ENCODE measurements around the gene THBS1. TPM values are rescaled to one million over a fixed set of nuclear protein-coding genes. Genes with fewer than 3 reads are reported as not detected.

THBS1 gene
- total and polyA plus RNA-seq, 8 donors = 14.0 to 176 (median 56.4) TPM

DNA sequence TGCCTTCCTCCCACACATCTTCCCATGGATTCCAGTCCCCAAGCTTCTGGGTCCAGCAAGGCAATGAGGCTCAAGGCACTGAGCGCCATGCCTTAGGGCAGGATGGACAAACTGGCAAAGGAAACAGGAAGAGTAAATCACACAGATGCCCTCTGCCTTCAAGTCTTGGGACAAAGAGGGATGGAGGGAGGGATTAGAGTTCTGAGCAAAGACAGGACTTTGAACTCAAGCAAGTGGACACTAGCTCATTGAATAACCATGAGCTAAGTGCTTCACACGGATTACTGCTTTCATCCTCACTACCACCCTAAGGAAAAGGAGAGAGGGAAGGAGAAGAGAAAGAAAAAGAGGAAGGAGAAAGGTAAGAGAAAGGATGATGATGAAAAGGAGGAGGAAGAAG, 7.6 kb upstream of the THBS1 start:
- Histone ChIP-seq H3K27ac (no peak overlapping the region), H3K4me1 (no peaks in the 10 kb centered on the region), H3K9me3 (no peaks in the 10 kb centered on the region), H3K27me3 (no peaks in the 10 kb centered on the region), H3K4me3 (no peak overlapping the region), H3K36me3 (no peaks in the 10 kb centered on the region)
- no peak for FAIRE-seq
- TF ChIP-seq, protein P1, sequence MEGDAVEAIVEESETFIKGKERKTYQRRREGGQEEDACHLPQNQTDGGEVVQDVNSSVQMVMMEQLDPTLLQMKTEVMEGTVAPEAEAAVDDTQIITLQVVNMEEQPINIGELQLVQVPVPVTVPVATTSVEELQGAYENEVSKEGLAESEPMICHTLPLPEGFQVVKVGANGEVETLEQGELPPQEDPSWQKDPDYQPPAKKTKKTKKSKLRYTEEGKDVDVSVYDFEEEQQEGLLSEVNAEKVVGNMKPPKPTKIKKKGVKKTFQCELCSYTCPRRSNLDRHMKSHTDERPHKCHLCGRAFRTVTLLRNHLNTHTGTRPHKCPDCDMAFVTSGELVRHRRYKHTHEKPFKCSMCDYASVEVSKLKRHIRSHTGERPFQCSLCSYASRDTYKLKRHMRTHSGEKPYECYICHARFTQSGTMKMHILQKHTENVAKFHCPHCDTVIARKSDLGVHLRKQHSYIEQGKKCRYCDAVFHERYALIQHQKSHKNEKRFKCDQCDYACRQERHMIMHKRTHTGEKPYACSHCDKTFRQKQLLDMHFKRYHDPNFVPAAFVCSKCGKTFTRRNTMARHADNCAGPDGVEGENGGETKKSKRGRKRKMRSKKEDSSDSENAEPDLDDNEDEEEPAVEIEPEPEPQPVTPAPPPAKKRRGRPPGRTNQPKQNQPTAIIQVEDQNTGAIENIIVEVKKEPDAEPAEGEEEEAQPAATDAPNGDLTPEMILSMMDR (IDR thresholded peaks at IDR 0.05) = no peak
- no peak for DNase-seq
- ATAC-seq = no peak
- intact Hi-C loops (cut with DNase I) = no loop called here
- WGBS, 2 donors = 76 to 90% methylated on average over 2 of the region's 2 CpGs

DNA sequence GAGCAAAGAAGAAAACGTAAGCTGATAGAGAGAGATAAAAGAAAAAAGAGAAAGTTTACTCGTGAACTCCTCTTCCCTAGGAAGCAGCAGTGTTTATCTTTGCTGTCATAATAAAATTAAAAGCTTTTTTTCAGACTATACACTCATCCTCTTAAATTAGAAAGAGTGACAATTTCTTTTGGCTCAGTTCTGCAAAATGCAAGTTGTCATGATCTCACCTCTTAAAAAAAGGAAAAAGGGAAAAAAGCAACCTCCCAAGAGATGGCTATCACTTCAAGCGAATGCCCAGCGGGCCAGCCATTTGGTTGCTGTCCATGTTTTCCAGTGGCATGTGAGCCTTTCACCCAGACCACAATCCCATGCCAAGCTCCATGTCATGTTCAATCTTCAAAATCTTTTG, 7.0 kb upstream of the THBS1 start:
- intact Hi-C loops (cut with DNase I) = no loop called here
- H3K36me3 ChIP-seq = no peaks in the 10 kb centered on the region
- H3K4me1 ChIP-seq = no peaks in the 10 kb centered on the region
- WGBS, 2 donors = 78 to 83% methylated on average over 4 of the region's 4 CpGs
- DNase-seq (no peak), FAIRE-seq (no peak), ATAC-seq (peak in 1 of 4 donors; percentile 30)
- H3K27ac ChIP-seq = no peak overlapping the region
- H3K4me3 ChIP-seq = no peak overlapping the region
- H3K9me3 ChIP-seq = no peaks in the 10 kb centered on the region
- TF ChIP-seq, protein P1 (IDR thresholded peaks at IDR 0.05) = no peak
- no peaks in the 10 kb centered on the region for H3K27me3 ChIP-seq

DNA sequence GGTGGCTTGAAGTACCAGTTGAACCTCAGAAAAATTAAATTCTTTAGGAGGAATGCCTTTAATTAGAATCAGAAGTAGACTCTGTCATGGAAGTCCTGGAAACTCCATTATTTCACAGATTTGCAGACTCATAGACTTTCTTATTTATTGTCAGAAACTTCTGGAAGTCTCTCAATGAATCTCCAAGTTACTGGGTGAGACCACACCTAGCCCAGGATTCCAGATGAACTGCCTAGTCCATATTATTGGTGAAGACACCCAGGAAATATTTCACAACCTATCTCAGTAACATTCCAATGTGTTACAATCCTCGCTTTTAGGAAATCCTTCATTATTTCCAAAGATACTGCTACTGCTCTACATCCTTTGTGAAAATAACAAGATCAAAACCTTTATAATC, 6.5 kb upstream of the THBS1 start:
- FAIRE-seq (no peak), ATAC-seq (no peak), DNase-seq (no peak)
- no peaks in the 10 kb centered on the region for H3K4me1 ChIP-seq
- H3K36me3 ChIP-seq = no peaks in the 10 kb centered on the region
- intact Hi-C loops (cut with DNase I) = no loop called here
- TF ChIP-seq, protein P1 (IDR thresholded peaks at IDR 0.05) = no peak
- H3K9me3 ChIP-seq = no peaks in the 10 kb centered on the region
- H3K27ac ChIP-seq = no peak overlapping the region
- no peaks in the 10 kb centered on the region for H3K27me3 ChIP-seq
- whole genome bisulfite sequencing, 2 donors = 94 to 95% methylated on average over 1 of the region's 1 CpG
- no peak overlapping the region for H3K4me3 ChIP-seq

DNA sequence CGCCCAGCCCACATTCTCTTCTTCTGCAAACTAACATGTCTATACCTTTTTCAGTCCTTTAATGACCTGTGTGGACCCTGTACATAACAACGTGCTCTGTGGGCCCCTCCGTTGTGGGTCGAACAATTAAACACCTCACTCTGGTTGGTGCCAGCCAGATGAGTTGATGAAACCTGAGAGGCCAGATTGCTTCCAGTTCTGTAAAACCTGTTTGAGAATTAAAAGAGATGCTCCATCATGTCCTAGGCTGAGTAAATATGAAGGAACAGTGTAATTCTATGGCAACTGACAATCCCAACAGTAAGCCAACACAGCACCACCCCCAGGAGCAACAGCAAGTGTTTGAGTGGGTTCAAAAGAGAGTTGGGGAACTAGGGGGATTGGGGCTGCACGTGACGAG, 5.7 kb upstream of the THBS1 start:
- no peak for ATAC-seq
- intact Hi-C loops (cut with DNase I) = loop anchor here in 1 of 3 donors (5.0 kb wide), 1 partner anchor 403 kb away; no protein-coding TSS in a partner anchor
- Histone ChIP-seq H3K9me3 (no peaks in the 10 kb centered on the region), H3K4me3 (no peak overlapping the region), H3K27me3 (no peaks in the 10 kb centered on the region), H3K4me1 (no peaks in the 10 kb centered on the region), H3K36me3 (no peaks in the 10 kb centered on the region), H3K27ac (no peak overlapping the region)
- 84 to 91% methylated on average over 6 of the region's 6 CpGs for WGBS, 2 donors
- no peak for DNase-seq
- no peak for FAIRE-seq
- TF ChIP-seq, protein P1 (IDR thresholded peaks at IDR 0.05) = no peak

DNA sequence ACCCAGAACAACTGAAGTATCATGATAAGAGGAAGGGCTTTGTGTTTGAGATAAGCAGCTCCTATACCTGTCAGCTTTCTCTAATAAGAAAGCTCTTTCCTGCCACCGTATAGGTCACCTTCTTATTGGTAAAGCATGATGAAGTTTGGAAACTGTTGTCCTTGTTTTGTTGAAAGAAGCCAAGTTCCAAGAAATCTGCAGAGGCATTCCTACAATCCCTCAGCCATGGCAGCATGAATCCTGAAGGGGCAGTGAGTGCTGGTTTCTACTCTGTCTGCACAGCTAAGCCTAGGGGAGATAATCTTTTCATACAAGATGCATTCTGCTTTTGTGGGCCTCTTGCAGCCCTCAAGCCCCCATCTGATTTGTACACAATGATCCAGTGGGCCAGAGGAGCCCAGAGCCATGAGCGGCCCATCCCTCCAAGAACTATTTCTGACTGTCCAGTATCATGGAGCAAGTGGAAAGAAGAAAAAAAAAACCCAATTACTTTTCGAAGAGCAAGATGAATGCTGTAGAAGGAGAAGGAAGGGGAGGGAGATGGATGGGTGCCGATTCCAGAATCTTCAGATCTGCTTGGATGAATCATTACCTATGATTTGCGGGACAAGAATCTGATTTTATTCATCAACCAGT, 1.9 kb upstream of the THBS1 start:
- intact Hi-C loops (cut with DNase I) = loop anchor here in 1 of 3 donors (5.0 kb wide), 1 partner anchor 407 kb away; no protein-coding TSS in a partner anchor
- 78 to 81% methylated on average over 5 of the region's 5 CpGs for WGBS, 2 donors

More for the DNA sequence above, 1.9 kb upstream of the THBS1 start:
- no peaks in the 10 kb centered on the region for H3K9me3 ChIP-seq
- H3K27ac ChIP-seq = peak overlapping the region in 2 of 4 donors; percentile 78 to 88
- ATAC-seq (no peak), DNase-seq (no peak), FAIRE-seq (no peak)
- H3K4me1 ChIP-seq = no peaks in the 10 kb centered on the region
- no peak overlapping the region for H3K4me3 ChIP-seq
- no peaks in the 10 kb centered on the region for H3K36me3 ChIP-seq
- TF ChIP-seq, protein P1 (IDR thresholded peaks at IDR 0.05) = no peak
- no peaks in the 10 kb centered on the region for H3K27me3 ChIP-seq
